GM19035 (cell line): ENCODE measurements around the gene IL15RA.
"Not testable (repeated sequence)": the region's sequence is repeated elsewhere in the genome, so short reads cannot be mapped to it uniquely, and the experiment has no call there.

Experiments used
- ATAC-seq: cut with Tn5 transposase; IDR thresholded peaks from one replicate; pipeline ENCODE4 v1.9.1; 2021; ENCODE audit not compliant: unreplicated experiment

Gene IL15RA

DNA sequence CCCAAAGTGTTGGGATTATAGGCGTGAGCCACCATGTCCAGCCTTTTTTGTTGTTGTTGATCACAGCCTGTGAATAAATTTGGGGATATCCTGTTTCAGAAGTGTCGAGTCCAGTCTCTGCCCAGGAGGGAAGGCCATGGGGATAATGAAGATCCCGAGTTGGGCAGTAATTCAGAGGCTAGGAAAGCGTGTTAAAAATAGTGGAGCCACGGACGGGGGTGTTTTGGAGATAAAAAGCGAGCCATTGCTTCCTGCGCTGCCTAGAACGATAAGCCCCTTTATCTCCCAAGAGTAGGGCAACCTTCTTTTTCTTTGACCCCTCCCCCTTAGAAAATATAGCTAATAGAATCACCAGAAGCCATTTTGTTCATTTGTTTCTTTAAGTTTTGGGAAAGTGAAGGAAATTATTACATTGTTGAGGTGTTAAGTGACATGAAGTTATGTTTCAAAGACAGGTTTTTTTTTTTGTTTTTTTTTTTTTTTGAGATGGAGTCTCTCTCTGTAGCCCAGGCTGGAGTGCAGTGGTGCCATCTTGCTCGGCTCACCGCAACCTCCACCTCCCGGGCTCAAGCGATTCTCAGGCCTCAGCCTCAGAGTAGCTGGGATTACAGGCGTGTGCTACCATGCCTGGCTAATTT lies 43.3 kb downstream of the IL15RA start:
- ATAC-seq = no peak

- ATAC-seq = no peak
Observed at GRCh38 chr10:5932345-5932744, 45.0 kb downstream of the IL15RA start.

DNA sequence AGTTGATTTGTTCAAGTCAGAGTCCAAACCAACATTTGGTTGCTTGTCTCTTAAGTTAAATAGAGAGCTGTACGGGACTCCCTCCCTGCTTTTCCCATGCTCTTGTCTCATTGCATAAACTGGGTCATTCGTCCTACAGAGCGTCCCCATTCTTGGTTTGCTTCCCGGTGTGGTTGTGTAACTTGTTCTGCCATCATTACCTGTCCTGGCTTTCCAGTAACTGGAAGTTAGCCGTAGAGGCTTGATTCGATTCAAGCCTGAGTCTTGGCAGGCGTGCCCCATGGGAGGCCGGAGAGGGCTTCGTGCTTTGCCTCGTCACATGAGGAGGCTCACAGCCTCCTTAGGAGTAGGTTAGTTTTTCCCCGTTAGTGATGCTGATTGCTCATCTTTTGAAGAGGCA lies 47.1 kb downstream of the IL15RA start:
- ATAC-seq = no peak

GRCh38 chr10:5929442-5929841 lies 47.9 kb downstream of the IL15RA start:
- ATAC-seq = no peak

DNA sequence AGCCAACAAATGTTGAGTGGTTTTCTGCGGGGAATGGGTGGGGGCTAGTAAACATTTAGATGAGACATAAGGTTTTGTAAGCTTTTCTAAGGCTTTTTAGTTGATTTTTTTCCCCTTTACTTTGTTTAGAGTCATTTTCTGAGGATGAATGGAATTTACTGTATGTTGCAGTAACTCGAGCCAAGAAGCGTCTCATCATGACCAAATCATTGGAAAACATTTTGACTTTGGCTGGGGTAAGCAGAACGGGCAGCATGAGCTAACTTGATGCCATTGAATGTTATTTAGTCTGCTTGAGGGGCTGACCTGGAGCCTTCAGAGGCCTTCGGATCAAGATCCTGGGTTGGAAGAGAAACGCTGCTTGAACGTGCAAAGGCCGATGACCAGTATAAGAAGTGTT lies 50.0 kb downstream of the IL15RA start:
- ATAC-seq = no peak

- ATAC-seq = no peak
Observed at GRCh38 chr10:5924889-5925288, 52.5 kb downstream of the IL15RA start.

GRCh38 chr10:5921746-5922145 lies 55.6 kb downstream of the IL15RA start:
- no peak for ATAC-seq

DNA sequence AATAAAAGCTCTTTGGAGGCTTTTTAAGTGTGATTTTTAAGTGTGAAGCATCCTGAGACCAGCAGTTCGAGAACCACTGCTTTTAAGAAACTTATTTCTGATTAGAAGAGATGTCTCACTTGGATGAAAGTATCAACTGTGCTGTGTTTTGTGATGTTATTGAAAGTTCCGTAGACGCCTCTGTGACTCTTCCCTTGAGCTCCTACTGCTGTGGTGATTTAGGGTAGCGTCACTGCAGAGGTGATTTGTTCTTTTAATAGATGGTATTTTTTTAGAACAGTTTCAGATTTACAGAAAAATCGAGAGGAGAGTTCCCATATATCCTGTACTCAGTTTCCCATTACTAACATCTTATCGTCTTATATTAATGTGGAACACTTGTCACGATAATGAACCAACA lies 57.8 kb downstream of the IL15RA start:
- ATAC-seq = no peak

- no peak for ATAC-seq
Observed at GRCh38 chr10:5918763-5919162, 58.6 kb downstream of the IL15RA start.

DNA sequence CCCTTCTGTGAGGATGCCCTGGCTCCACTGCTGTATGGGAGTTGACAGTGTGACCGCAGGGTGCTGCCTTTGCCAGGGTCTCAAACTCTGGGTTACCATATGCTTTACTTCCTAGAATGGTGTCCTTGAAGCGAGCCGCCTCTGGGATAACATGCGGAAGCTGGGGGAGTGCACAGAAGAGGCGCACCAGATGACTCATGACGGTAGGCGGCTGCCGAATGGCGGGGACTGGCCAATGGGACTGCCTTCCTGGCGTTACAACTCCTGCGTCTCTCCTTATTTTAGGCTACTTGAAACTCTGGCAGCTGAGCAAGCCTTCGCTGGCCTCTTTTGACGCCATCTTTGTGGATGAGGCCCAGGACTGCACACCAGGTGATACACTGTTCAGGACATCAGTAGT lies 60.0 kb downstream of the IL15RA start:
- no peak for ATAC-seq

GRCh38 chr10:5915451-5915850 lies 61.9 kb downstream of the IL15RA start:
- no peak for ATAC-seq

GRCh38 chr10:5913736-5914135 lies 63.6 kb downstream of the IL15RA start:
- no peak for ATAC-seq

GRCh38 chr10:5911670-5912069 lies 65.7 kb downstream of the IL15RA start:
- no peak for ATAC-seq

GRCh38 chr10:5910323-5911100 lies 66.8 kb downstream of the IL15RA start:
- no peak for ATAC-seq

DNA sequence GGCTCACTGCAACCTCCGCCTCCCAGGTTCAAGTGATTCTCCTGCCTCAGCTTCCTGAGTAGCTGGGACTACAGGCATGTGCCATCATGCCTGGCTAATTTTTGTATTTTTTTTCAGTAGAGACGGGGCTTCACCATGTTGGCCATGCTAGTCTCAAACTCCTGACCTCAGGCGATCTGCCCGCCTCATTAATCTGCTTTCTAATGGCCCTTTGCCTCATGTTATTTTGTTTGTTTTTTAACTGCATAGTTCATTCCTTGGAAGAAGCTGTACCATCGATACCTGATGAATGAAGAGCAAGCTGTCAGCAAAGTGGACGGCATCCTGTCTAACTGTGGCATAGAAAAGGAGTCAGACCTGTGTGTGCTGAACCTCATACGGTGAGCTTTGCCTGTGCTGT lies 68.7 kb downstream of the IL15RA start:
- ATAC-seq = not testable (repeated sequence)

GRCh38 chr10:5906651-5907050 lies 70.7 kb downstream of the IL15RA start:
- no peak for ATAC-seq

DNA sequence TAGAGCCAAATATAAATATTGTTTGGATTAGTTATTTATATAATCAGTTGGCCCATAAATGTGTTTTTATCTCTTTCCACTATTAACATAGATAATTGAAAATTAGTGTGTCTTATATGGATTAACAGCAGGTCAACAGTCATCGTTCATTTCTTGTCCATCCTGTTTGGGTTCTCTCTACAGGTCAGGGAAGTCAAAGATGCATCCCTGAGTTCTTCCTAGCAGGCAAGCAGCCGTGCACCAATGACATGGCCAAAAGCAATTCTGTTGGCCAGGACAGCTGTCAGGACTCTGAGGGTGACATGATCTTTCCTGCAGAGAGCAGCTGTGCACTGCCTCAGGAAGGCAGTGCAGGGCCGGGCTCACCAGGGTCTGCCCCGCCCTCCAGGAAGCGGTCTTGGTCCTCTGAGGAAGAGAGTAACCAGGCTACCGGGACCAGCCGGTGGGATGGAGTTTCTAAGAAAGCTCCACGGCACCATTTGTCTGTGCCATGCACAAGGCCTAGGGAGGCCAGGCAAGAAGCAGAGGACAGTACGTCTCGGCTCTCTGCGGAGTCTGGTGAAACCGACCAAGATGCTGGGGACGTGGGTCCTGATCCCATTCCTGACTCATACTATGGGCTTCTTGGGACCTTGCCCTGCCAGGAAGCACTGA lies 71.4 kb downstream of the IL15RA start:
- no peak for ATAC-seq

GRCh38 chr10:5904227-5904626 lies 73.1 kb downstream of the IL15RA start:
- peak; percentile 96 for ATAC-seq

DNA sequence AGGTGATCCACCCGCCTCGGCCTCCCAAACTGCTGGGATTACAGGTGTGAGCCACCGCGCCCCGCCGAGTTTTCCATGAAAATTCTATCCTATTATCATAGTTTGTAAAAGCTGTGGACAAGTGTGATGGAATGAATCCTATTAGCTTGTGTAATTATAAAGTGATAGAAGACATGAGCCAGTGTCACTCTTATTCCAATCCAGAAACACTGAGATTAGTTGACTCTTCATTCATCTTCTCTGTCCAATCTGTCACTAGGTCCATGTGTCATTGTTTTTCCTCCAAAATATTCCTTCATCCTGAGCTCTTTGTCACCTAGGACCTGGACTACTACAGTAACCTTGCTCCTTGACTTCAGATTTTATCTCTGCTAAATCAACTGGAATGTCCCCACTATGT lies 73.8 kb downstream of the IL15RA start:
- no peak for ATAC-seq

- no peak for ATAC-seq
Observed at GRCh38 chr10:5902511-5903274, 74.7 kb downstream of the IL15RA start.
